ENCODE data around the gene REG4.
"Not testable (repeated sequence)": the region's sequence is repeated elsewhere in the genome, so short reads cannot be mapped to it uniquely, and the experiment has no call there.

Gene REG4

DNA sequence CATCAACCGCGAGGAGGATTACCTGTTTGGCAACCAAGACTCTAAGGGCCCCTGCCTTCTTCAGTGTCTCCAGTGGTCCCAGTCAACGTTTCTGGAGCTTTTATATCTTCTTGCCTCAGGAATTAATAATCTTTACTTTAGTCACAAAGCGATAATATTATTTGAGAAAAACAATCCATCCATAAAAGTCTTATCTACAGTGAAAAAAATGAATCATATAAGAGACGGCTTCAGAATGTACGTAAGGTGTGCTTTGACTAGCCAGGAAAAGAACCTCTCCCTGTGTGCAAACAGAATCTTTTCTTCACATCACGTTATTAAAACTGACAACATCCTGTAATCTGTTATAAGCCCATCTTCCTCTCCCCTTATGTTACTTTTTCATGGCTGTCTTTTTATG, at the start of gene REG4:
TSS of gene REG4 (minus strand) at position 74 of the 400 bp plus-strand sequence. CDS start 2,691 bp downstream, outside the sequence.
- DNase-seq, result no peak

- peak in 1 of 2 experiments; percentile 21 for DNase-seq
These were observed 48.4 kb upstream of the REG4 start for GRCh38 chr1:119859647-119860046.

- not testable (repeated sequence) for DNase-seq
These were observed 47.4 kb upstream of the REG4 start for GRCh38 chr1:119858556-119859214.

GRCh38 chr1:119858126-119858525, 46.9 kb upstream of the REG4 start:
- DNase-seq, result no peak

- no peak for DNase-seq
These were observed 41.9 kb upstream of the REG4 start for GRCh38 chr1:119853155-119853554.

DNA sequence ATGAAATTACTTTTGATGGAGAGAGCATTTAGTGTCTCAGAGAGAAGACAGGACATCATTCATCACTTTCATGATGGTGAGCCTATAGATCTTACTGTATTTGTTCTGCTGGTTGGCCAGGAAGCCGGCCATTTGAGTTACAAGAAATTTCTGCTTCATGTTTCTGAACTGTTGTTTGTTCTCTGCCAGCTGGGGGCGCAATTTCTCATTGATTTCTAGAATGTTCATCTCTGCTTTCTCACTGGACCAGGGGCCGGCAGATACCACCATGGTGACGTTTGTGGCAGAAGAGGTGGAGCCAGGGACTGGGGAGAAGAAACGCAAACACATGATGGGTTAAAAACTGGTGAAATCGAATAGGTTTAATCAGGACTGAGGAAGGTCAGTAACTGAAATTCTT, 32.9 kb upstream of the REG4 start:
- peak in 1 of 2 experiments; percentile 2 for DNase-seq

DNA sequence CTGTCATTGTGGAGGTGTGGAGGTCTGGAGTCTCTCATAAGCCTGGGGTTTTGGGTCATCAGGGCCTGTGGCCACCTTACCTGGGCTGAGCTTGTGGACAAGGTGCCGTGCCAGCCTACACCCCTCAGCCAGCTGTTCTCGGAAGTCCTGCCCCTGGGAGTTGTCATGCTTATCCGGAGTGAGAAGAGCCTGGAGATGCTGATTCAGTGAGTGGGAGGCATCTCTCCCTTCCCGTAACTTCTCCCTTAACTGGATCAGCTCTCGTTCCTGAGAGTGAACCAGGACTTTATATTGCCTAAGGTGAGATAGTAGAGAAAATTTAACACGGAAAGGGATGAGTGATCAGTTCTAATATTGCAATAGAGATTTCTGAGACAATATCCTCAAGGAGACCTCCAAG, 30.0 kb upstream of the REG4 start:
- no peak for DNase-seq

DNA sequence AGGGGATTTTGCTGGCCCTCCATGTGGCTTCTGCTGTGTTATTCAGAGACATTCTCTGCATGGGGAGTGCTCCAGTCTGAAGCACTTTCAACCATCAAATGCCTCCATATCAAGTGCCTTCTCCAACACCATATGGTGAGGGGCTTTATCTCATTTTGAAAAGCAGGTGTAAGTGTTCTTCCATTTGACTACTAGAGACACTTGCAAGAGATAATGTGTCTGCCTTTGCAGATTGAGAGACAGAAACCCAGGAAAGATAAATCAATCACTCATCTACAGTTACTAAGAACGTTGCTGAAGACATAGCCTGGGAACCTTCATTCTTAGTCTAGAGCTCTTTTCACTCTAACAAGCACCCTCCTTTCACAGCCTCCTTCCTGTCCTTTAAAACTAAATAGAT, 29.5 kb upstream of the REG4 start:
- DNase-seq, result no peak

DNA sequence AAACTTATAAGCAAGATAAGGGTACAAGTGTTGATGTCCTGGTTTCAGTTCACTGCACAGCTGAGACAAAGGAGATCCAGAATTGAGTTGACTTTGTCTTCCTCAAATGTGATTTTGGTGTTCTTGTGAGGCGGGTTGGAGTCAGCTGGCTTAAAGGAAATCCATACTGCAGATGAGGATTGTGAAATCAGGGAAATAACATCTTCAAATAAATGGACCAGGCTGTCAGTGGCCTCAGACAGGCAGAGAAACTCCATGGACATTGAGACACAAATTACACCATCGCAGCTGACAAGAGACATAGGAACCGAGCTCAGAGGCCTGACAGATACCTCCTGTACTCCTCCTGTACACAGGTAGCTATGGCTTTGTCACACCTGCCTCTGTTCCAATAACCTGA, 27.0 kb upstream of the REG4 start:
- DNase-seq, result no peak

DNA sequence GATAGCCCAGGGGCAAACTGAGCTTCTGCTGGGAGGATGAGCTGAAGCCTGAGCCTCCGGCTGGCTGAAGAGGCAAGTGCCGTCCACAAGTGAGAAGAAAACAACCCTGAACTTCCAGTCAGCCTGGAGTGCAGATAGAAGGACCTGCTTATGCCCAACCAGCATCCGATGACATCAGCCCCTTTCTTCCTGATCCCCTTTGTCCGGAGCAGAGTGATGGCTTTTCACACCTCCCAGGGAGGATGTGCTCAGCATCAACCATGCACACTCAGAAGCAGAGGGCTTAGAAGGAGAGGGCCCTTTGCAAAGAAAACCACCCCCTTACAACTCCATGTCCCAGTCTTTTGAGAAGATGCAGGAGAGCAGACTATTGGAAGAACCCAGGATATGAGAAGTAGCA, 23.7 kb upstream of the REG4 start:
- no peak for DNase-seq

DNA sequence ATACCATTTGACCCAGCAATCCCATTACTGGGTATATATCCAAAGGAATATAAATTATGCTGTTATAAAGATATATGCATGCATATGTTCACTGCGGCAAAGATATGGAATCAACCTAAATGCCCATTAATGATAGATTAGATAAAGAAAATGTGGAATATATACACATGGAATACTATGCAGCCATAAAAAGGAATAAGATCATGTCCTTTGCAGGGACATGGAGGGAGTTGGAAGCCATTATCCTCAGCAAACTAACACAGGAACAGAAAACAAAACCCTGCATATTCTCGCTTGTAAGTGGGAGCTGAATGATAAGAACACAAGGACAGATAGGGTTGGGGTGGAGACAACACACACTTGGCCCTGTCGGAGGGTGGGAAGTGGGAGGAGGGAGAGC, 19.8 kb upstream of the REG4 start:
- no peak for DNase-seq

- no peak for DNase-seq
These were observed 18.4 kb upstream of the REG4 start for GRCh38 chr1:119829625-119830024.

GRCh38 chr1:119829006-119829405, 17.7 kb upstream of the REG4 start:
- not testable (repeated sequence) for DNase-seq

DNA sequence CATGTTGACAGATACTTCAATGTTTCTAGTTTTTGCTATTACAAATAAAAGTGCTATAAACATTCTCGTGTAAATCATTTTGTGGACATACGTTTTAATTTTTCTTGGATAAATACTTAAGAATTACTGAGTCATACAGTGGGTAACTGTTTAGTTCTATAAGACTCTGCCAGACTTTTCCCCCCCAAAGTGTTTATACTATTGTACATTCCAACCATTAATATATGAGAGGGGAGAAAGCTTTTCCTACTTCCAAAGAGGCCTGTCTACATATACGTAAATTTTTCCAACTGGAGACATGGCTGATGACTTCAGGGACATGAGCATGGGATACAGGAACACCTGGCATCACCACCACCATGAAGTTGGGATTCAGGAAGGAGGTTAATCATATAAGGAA, 17.0 kb upstream of the REG4 start:
- no peak for DNase-seq

DNA sequence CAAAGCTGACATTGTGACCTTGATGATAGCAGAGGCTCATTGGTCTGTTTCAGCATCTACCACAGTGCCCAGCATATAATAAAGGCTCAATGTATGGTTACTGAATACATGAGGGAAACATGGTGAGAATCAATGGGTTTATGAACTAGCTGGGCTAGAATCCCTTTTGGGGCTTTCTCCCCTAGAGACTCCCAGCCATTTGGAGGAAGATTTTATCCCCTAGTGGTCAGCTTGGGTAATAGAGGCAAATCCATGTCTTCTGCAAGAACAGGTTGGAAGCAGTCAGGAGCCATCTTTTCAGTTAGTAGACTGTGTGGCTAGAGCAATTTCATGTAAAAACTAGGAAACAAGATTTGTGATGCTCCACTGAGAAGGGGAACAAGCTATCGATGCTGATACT, 15.8 kb upstream of the REG4 start:
- peak in 1 of 2 experiments; percentile 1 for DNase-seq

DNA sequence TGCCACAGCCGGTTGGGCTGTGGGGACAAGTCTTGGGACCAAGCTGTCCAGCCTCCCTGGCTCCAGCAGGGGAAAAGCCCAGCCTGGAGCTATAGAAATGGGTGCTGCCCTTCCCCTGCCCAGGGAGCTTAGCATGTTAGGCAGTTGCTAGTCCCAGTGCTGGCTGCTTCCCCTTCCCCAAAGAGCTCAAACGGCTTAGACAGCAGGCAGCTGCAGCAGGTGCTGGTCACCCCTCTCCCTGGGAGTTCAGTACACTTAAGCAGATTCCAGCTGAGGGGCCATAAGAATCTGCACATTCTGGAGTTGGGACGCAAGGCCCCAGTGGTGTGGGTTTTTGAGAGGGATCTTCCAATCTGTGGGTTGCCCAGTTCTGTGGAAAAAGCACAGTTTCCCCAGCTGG, 11.1 kb upstream of the REG4 start:
- DNase-seq, result no peak

- no peak for DNase-seq
These were observed 6.9 kb upstream of the REG4 start for GRCh38 chr1:119818181-119818580.

DNA sequence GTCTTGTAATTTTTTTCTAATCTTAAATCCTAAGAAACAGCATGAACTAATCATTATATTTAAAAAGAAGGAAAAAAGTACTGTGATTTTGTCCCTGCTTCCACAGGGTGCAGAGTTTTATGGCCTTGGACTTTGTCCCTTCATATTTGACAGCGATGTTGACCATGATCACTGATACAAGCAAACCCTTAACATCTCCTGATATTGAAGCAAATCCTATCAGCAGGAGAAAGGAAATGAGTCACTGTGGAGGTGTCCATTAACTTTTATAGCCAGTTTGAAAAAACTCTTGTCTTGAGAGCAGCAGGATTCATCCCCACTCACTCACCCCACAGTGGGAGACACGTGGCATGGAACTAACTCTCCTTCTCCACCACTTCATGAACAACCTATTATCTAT, 5.1 kb upstream of the REG4 start:
- peak in 1 of 2 experiments; percentile 7 for DNase-seq

- no peak for DNase-seq
These were observed 4.7 kb upstream of the REG4 start for GRCh38 chr1:119815928-119816327.

- DNase-seq, result no peak
These were observed 4.1 kb upstream of the REG4 start for GRCh38 chr1:119815361-119815760.

GRCh38 chr1:119814288-119814687, 3.0 kb upstream of the REG4 start:
- DNase-seq, result no peak

DNA sequence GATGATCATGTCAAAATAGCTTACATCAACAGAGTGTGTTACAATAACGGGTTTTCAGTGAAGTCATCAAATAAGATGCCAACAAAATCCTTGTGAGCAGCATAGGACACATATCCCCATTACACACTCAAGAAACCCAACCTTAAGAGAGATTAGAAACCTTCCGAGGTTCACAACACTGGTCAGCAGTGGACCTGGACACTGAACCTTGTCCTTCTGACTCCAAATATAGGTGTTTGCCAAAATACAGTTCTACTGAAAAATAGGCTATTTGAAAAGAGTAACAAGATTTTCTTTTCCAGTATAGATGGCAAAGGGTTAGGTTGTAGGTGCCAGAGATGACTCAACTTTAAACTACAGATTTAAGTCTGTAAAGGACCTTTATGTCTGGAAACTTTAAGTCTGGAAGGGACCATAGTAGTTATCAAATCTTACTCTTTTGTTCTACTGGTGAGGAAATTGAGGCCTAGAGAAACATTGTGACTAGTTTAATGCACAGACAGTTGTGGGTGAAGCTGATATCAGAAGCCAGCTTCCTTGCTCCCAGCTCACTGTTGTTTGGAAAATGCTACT, 811 bp upstream of the REG4 start:
- DNase-seq, result no peak

GRCh38 chr1:119808972-119809550, 2.2 kb downstream of the REG4 start:
- DNase-seq, result peak; percentile 8 to 64

- no peak for DNase-seq
These were observed 2.8 kb downstream of the REG4 start for GRCh38 chr1:119808491-119808890.

DNA sequence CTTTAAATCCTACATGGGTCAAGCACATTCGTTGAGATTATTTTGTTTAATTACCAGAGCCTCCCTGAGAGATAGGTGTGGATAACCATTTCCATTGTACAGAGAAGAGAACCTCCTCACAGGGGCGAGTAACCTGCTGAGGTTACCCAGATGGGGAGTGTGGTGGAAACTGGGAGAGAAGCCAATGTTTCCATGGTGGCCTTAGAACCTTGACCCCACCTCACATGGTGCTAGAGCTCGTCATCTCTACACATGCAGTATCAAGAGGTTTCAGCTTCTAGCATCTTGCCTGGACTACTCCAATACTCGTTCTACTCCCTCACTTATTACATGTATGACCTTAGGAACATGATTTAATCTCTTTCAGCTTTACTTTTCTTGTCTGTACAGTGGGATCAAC, 4.8 kb downstream of the REG4 start:
- DNase-seq, result no peak
